Measurements from ENCODE around the gene XRN1. TPM values are rescaled to one million over a fixed set of nuclear protein-coding genes. Genes with fewer than 3 reads are reported as not detected.

XRN1 gene
- total RNA-seq, 2 donors from 2014 or later: 32.1 to 33.3 TPM

- Histone ChIP-seq H3K27me3 (replicated peaks; ENCODE audit: insufficient read depth) (no peaks in the 10 kb centered on the region), H3K4me1 (replicated peaks) (no peaks in the 10 kb centered on the region), H3K27ac (no peak overlapping the region), H3K4me3 (no peak overlapping the region), H3K9me3 (no peaks in the 10 kb centered on the region), H3K36me3 (no peaks in the 10 kb centered on the region)
- intact Hi-C loops (cut with DNase I): no loop called here
- DNase-seq (ENCODE audit: low spot score): no peak
- WGBS: 67% methylated on average over 4 of the region's 4 CpGs
- TF ChIP-seq POLR2A (IDR thresholded peaks at IDR 0.05) (no peak), CTCF (IDR thresholded peaks at IDR 0.05) (no peak), POLR2AphosphoS5 (IDR thresholded peaks at IDR 0.05) (no peak)
Measured at GRCh38 chr3:142268426-142268825, 179.4 kb downstream of the XRN1 start.

GRCh38 chr3:142267269-142267668, 180.6 kb downstream of the XRN1 start:
- no peak for TF ChIP-seq CTCF (IDR thresholded peaks at IDR 0.05)
- TF ChIP-seq POLR2AphosphoS5 (IDR thresholded peaks at IDR 0.05): no peak
- no peak for TF ChIP-seq POLR2A (IDR thresholded peaks at IDR 0.05)
- H3K4me1 ChIP-seq (replicated peaks): no peaks in the 10 kb centered on the region
- no peak for DNase-seq (ENCODE audit: low spot score)
- no peak overlapping the region for H3K27ac ChIP-seq
- H3K27me3 ChIP-seq (replicated peaks; ENCODE audit: insufficient read depth): no peaks in the 10 kb centered on the region
- H3K36me3 ChIP-seq: no peaks in the 10 kb centered on the region
- no peaks in the 10 kb centered on the region for H3K9me3 ChIP-seq
- intact Hi-C loops (cut with DNase I): no loop called here
- no peak overlapping the region for H3K4me3 ChIP-seq
- 73% methylated on average over 2 of the region's 2 CpGs for WGBS

GRCh38 chr3:142263112-142263511, 184.7 kb downstream of the XRN1 start:
- H3K4me1 ChIP-seq (replicated peaks): no peaks in the 10 kb centered on the region
- H3K27me3 ChIP-seq (replicated peaks; ENCODE audit: insufficient read depth): no peaks in the 10 kb centered on the region
- DNase-seq (ENCODE audit: low spot score): no peak
- H3K27ac ChIP-seq: no peak overlapping the region
- no peak for TF ChIP-seq POLR2AphosphoS5 (IDR thresholded peaks at IDR 0.05)
- TF ChIP-seq CTCF (IDR thresholded peaks at IDR 0.05): no peak
- TF ChIP-seq POLR2A (IDR thresholded peaks at IDR 0.05): no peak
- intact Hi-C loops (cut with DNase I): no loop called here
- H3K9me3 ChIP-seq: no peaks in the 10 kb centered on the region
- H3K36me3 ChIP-seq: no peaks in the 10 kb centered on the region
- no peak overlapping the region for H3K4me3 ChIP-seq
- 76% methylated on average over 2 of the region's 2 CpGs for WGBS

- 50% methylated on average over 3 of the region's 3 CpGs for WGBS
- H3K4me3 ChIP-seq: no peak overlapping the region
- no peaks in the 10 kb centered on the region for H3K9me3 ChIP-seq
- no peak for DNase-seq (ENCODE audit: low spot score)
- H3K4me1 ChIP-seq (replicated peaks): no peaks in the 10 kb centered on the region
- TF ChIP-seq POLR2A (IDR thresholded peaks at IDR 0.05) (no peak), POLR2AphosphoS5 (IDR thresholded peaks at IDR 0.05) (no peak), CTCF (IDR thresholded peaks at IDR 0.05) (no peak)
- intact Hi-C loops (cut with DNase I): no loop called here
- H3K27ac ChIP-seq: no peak overlapping the region
- no peaks in the 10 kb centered on the region for H3K27me3 ChIP-seq (replicated peaks; ENCODE audit: insufficient read depth)
- H3K36me3 ChIP-seq: no peaks in the 10 kb centered on the region
Measured at GRCh38 chr3:142259359-142259758, 188.5 kb downstream of the XRN1 start.

GRCh38 chr3:142256712-142257333, 191.0 kb downstream of the XRN1 start:
- H3K27me3 ChIP-seq (replicated peaks; ENCODE audit: insufficient read depth): no peaks in the 10 kb centered on the region
- WGBS: 96% methylated on average over 12 of the region's 12 CpGs
- intact Hi-C loops (cut with DNase I): no loop called here
- no peaks in the 10 kb centered on the region for H3K9me3 ChIP-seq
- DNase-seq (ENCODE audit: low spot score): no peak
- no peak for TF ChIP-seq POLR2A (IDR thresholded peaks at IDR 0.05)
- no peak for TF ChIP-seq CTCF (IDR thresholded peaks at IDR 0.05)
- no peak for TF ChIP-seq POLR2AphosphoS5 (IDR thresholded peaks at IDR 0.05)
- H3K36me3 ChIP-seq: no peaks in the 10 kb centered on the region
- H3K27ac ChIP-seq: no peak overlapping the region
- no peak overlapping the region for H3K4me3 ChIP-seq
- no peaks in the 10 kb centered on the region for H3K4me1 ChIP-seq (replicated peaks)

Data from prostate gland (tissue), 2 donors.